Measurements from ENCODE around the gene IDUA.

- TF ChIP-seq POLR2A (IDR thresholded peaks at IDR 0.05), result no peak
- no peak for TF ChIP-seq CTCF (IDR thresholded peaks at IDR 0.05)
These were observed 21.1 kb upstream of the IDUA start for GRCh38 chr4:965766-966134.
